SU-DHL-6 (cell line): ENCODE data around the gene BGLAP.

Experiments used
- H2AFZ ChIP-seq: fragments of 200-600 bp; sonication (generic); 2 replicates; pipeline ENCODE4 v1.6.1; 2014; ENCODE audit warnings: low read depth, mild to moderate bottlenecking, moderate library complexity, mixed read lengths, antibody characterized with exemption, low read length; ENCODE audit not compliant: severe bottlenecking
- H3F3A ChIP-seq: fragments of 200-600 bp; shearing (Covaris generic); 2 replicates; pipeline ENCODE4 v1.6.0; 2016; ENCODE audit warnings: antibody characterized with exemption, mild to moderate bottlenecking; ENCODE audit not compliant: insufficient read depth
- H3K27ac ChIP-seq: fragments of 200-600 bp; sonication (generic); 2 replicates; pipeline ENCODE4 v1.5.1; 2016; ENCODE audit warnings: low read depth, mild to moderate bottlenecking, low read length, moderate library complexity, mixed read lengths
- H3K27me3 ChIP-seq: fragments of 200-600 bp; sonication (generic), shearing (Covaris generic); 2 replicates; pipeline ENCODE4 v1.6.0; 2014; ENCODE audit warnings: mild to moderate bottlenecking, low read length
- H3K36me3 ChIP-seq: fragments of 200-600 bp; sonication (generic); 2 replicates; pipeline ENCODE4 v1.6.1; 2014; ENCODE audit warnings: mild to moderate bottlenecking, low read length, mixed read lengths
- H3K4me2 ChIP-seq: fragments of 300-600, 200-600 bp; shearing (Covaris generic), sonication (generic); 2 replicates; pipeline ENCODE4 v1.6.0; 2014; ENCODE audit warnings: low read length, low read depth, mild to moderate bottlenecking; ENCODE audit not compliant: poor library complexity, severe bottlenecking
- H3K4me3 ChIP-seq: fragments of 200-600 bp; sonication (generic); 2 replicates; pipeline ENCODE4 v1.5.1; 2014; ENCODE audit warnings: antibody characterized with exemption, low read length, mild to moderate bottlenecking, mixed read lengths; ENCODE audit not compliant: insufficient read depth, poor library complexity, severe bottlenecking
- H3K79me2 ChIP-seq: fragments of 200-600 bp; sonication (generic); 2 replicates; pipeline ENCODE4 v1.6.1; 2014; ENCODE audit warnings: mild to moderate bottlenecking, low read length, moderate library complexity; ENCODE audit not compliant: insufficient read depth
- H3K9ac ChIP-seq: fragments of 200-600 bp; sonication (generic); 2 replicates; pipeline ENCODE4 v1.7.0; 2014; ENCODE audit warnings: mild to moderate bottlenecking, low read length
- H3K9me2 ChIP-seq: fragments of 200-600 bp; sonication (generic); replicated peaks from 2 replicates; pipeline ENCODE4 v1.6.1; 2014; ENCODE audit warnings: low read length; ENCODE audit not compliant: insufficient read depth
- H3K9me3 ChIP-seq: fragments of 200-600 bp; sonication (generic); 2 replicates; pipeline ENCODE4 v1.6.1; 2014; ENCODE audit warnings: low read length, mixed read lengths; ENCODE audit not compliant: insufficient read depth
- H4K20me1 ChIP-seq: fragments of 200-600 bp; sonication (generic); 2 replicates; pipeline ENCODE4 v1.6.1; 2014; ENCODE audit warnings: low read depth, mild to moderate bottlenecking, antibody characterized with exemption, low read length, moderate library complexity, mixed read lengths
- EZH2phosphoT487 ChIP-seq: fragments of 200-600 bp; sonication (generic), shearing (Covaris generic); conservative IDR thresholded peaks from 2 replicates; pipeline ENCODE4 v1.6.1; 2018; ENCODE audit warnings: mild to moderate bottlenecking, antibody characterized with exemption, low read length, moderate library complexity, mixed read lengths
- TF ChIP-seq, protein P1 (sequence below): fragments of 200-600 bp; sonication (generic); IDR thresholded peaks from one replicate; pipeline ENCODE4 v1.5.1; 2017; ENCODE audit warnings: antibody characterized with exemption, mild to moderate bottlenecking, low read length, moderate library complexity; ENCODE audit not compliant: insufficient read depth, poor library complexity, severe bottlenecking

BGLAP gene

DNA sequence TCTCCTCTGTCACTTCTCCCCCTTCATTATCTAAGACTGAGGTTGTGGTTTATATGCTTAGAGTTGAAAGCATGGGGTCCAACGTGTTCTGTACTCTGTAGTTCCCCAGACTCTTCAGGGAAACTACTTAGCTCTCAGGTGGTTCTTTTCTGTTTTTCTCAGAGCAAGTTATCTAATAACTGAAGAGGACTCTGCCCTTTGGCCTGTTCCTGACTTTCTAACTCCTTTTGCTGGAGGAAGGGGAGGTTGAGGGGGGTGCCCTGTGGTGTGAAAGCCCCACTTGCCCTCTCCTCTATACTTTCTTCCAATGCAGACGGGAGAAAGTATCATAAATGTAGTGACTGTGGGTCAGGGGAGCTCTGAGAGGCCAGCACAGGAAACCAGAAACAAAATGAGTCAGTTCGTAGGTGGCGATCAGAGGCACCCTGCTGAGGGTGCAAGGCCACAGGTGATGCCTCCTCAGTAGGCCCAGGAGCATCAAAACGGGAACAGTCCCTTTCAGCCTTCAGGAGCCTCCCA, 43.1 kb upstream of the BGLAP start:
- Histone ChIP-seq H4K20me1 (no peaks in the 10 kb centered on the region), H3K9me2 (no peaks in the 10 kb centered on the region), H3F3A (no peaks in the 10 kb centered on the region), H3K27me3 (no peaks in the 10 kb centered on the region), H3K27ac (no peak overlapping the region), H2AFZ (no peak overlapping the region), H3K4me3 (no peak overlapping the region), H3K4me2 (no peak overlapping the region), H3K9ac (no peak overlapping the region), H3K79me2 (peaks cover 75% of the 10 kb centered on the region), H3K9me3 (no peaks in the 10 kb centered on the region), H3K36me3 (no peaks in the 10 kb centered on the region)
- TF ChIP-seq EZH2phosphoT487: no peak
- TF ChIP-seq, protein P1, sequence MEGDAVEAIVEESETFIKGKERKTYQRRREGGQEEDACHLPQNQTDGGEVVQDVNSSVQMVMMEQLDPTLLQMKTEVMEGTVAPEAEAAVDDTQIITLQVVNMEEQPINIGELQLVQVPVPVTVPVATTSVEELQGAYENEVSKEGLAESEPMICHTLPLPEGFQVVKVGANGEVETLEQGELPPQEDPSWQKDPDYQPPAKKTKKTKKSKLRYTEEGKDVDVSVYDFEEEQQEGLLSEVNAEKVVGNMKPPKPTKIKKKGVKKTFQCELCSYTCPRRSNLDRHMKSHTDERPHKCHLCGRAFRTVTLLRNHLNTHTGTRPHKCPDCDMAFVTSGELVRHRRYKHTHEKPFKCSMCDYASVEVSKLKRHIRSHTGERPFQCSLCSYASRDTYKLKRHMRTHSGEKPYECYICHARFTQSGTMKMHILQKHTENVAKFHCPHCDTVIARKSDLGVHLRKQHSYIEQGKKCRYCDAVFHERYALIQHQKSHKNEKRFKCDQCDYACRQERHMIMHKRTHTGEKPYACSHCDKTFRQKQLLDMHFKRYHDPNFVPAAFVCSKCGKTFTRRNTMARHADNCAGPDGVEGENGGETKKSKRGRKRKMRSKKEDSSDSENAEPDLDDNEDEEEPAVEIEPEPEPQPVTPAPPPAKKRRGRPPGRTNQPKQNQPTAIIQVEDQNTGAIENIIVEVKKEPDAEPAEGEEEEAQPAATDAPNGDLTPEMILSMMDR: no peak

DNA sequence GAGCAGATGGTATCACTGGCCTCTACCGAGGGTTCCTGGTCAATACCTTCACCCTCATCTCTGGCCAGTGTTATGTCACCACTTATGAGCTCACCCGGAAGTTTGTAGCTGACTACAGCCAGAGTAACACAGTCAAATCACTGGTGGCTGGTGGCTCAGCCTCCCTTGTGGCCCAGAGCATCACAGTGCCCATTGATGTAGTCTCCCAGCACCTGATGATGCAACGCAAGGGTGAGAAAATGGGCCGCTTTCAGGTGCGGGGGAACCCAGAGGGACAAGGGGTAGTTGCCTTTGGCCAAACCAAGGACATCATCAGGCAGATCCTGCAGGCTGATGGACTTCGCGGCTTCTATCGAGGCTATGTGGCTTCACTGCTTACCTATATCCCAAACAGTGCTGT, 41.9 kb upstream of the BGLAP start:
- no peak overlapping the region for H2AFZ ChIP-seq
- H3K9me3 ChIP-seq: no peaks in the 10 kb centered on the region
- H3K9me2 ChIP-seq: no peaks in the 10 kb centered on the region
- no peaks in the 10 kb centered on the region for H3F3A ChIP-seq
- no peak overlapping the region for H3K4me2 ChIP-seq
- no peak overlapping the region for H3K27ac ChIP-seq
- H3K4me3 ChIP-seq: no peak overlapping the region
- no peaks in the 10 kb centered on the region for H4K20me1 ChIP-seq
- no peak for TF ChIP-seq EZH2phosphoT487
- TF ChIP-seq, protein P1: no peak
- no peak overlapping the region for H3K9ac ChIP-seq
- no peaks in the 10 kb centered on the region for H3K36me3 ChIP-seq
- no peaks in the 10 kb centered on the region for H3K27me3 ChIP-seq
- peaks cover 72% of the 10 kb centered on the region for H3K79me2 ChIP-seq

DNA sequence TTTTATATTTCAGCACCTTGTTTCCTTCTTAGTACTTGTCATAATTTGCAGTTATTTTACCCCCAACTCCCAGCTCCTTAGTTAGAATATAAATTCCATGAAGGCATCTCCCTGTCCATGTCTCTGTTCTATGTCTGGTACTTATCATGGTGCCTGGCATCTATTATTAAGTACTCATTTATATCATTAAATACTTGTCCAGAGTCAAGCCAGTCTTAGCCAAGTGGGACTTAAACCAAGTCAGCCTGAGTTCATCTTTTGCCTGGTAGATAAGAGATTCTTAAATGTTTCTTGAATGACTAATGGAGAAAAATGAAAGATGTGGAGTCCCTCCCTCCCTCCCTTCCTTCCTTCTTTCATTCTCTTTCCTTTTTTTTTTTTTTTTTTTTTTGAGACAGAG, 38.7 kb upstream of the BGLAP start:
- Histone ChIP-seq H2AFZ (no peak overlapping the region), H3K27ac (no peak overlapping the region), H3K9me2 (no peaks in the 10 kb centered on the region), H3K36me3 (no peaks in the 10 kb centered on the region), H3K4me3 (no peak overlapping the region), H3K27me3 (no peaks in the 10 kb centered on the region), H3K9ac (no peak overlapping the region), H3K4me2 (no peak overlapping the region), H3F3A (no peaks in the 10 kb centered on the region), H3K79me2 (peaks cover 45% of the 10 kb centered on the region), H3K9me3 (no peaks in the 10 kb centered on the region), H4K20me1 (no peaks in the 10 kb centered on the region)
- TF ChIP-seq, protein P1: no peak
- TF ChIP-seq EZH2phosphoT487: no peak
